NCI-H1417 treated with DMSO at 0.1 percent for 48 hours (cell line): ENCODE results near the gene COL4A2.

Experiments
- DNase-seq: peaks from one replicate; lab custom pipeline; 2025; lab: John Stamatoyannopoulos, UW

COL4A2 gene

DNA sequence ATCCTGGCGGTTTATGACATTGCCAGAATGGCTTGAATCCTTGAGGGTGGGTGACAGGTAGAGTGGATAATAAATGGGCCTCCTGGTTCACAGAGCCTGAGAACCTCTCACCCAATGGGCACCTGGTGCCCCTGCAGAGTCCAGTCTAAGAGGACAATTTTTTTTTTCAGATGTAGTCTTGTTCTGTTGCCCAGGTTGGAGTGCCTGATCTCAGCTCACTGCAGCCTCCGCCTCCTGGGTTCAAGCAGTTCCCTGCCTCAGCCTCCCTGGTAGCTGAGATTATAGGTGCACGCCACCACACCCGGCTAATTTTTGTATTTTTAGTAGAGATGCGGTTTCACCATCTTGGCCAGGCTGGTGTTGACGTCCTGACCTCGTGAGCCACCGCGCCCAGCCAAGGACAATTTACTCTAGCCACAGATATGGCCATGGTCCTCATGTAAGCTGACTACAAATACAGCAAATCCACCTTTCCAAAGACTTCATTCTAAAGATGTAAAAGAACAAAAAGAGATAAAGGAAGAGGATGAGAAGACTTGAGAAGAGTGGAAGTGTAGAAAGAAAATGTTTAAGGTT is 33.0 kb downstream of the COL4A2 start:
- no peak for DNase-seq

DNA sequence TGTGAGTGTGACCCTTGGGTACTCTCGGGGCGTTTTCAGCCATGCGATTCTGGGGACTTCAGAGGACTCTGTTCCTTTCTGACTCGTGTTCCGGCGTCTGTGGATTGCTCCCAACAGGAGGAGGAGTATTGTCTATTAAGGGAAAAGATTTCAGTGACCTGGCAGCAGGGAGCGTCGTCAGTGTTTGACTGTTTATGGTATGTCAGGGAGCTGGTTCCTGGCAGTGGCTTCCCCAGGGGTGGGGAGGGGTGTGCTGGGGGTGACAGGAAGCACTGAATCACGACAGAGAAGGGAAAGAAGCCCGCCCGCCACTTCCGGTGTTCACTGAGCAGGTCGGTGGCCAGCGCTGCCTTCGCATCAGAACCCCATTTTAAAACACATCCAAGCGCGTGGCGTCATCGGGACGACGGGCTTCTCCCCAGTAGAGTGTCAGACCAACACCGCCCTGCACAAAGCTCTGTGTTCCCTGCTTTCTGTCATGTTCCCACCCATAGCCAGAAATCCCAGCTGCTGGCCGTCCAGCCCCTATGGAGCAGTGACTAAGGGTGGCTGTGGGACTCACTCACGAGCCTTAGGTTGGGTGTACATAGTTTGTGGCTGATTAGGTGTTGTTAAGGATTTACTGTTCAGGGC is 33.8 kb downstream of the COL4A2 start:
- no peak for DNase-seq

DNA sequence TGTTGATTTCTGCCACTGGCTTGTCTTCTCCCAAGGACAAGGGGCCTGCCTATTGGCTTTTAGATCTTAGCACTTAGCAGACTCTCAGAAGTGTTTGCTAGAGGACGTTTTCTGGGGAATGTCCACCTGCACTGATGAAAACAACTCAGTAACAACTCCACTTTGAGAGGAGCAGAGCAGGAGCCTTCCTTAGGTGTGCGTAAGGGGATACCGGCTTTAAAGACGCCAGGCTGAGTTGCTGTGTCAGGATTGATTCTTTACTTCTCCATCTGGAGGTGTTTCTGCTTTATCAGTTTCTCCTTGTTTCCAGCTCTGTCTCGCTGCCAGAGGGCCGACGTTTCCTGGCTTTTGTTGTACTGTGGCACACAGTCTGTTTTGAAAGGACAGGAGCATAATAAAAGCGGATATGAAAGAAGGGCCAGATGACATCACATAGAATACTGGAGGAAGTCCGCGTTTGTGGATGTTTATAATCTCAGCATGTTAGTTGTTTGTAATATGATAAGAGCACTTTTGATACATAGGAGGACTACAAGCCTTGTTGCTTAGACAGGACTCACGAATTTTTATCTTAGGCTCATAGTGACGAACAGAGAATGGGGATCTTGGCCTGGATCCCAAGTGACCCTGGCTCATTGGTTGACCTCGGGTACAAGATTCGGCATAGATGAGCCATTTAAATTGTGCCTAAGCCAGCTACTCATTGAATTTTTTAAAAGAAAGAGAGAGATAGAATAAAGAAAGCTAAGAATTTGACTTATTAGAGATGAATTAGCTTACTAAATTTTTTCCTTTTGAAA is 34.6 kb downstream of the COL4A2 start:
- DNase-seq, result no peak

DNA sequence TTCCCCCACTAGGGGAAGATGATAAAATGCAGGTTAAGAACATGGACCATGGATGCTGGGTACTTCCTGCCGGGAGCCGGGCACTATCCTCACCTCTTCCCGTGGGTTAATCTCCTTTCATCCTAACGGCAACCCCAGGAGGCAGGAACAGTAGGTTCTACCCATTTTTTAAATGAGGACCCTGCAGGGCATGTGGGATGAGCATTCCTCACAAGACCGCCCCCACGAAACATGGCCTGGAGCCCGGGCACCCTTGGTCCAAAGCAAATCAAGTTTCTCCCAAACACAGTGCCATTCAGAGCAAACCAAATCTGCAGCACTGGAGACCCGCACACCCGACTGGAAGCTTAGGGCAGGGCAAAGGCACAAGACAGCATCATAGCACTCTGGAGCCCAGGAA is 35.4 kb downstream of the COL4A2 start:
- DNase-seq, result no peak

DNA sequence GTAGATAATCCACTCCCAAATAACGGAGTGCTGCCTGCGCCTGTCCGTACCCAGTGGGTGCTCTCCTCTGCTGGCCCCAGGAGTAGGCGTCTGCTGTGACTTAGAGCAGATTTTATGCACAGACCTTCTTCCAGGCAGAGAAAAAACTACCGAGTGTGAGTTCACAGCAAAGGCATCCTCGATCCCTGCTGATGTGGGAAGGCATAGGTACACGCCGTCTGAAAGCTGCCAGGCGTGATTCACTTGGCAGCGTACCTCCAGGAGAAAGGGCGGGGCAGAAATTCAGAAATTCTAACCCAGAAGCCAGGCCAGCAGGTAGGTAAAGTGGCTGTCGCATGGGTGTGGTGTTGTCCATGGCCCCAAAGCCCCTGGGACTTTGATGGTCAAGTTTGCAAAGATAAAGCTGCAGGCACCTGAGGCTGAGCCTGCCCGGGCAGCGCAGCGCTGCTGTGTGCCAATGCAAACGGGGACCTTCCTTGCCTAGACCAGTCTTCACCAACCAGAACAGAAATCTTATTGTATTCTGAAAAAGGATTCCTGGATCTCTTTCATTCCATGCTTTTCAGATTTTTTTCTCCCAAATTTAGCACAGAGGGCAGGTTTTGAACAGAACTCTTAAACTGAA is 36.3 kb downstream of the COL4A2 start:
- DNase-seq, result no peak

DNA sequence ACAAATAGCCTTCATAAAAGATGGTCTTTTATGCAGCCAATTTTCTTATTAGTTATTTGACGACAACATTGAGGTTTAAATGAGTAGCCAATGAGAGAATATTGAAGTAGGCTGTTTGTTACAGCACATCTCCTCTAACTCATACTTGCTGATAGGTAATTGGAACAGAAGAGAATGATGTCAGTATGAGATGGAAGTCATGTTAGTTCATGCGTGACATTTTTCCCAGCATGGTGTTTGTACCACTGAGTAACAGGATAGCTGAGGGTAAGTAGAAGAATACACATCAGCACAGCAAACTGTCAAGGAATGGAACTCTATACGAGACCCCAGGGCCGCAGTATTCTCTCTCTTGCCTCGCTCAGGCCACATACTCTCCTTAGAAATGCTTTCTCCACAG is 37.2 kb downstream of the COL4A2 start:
- DNase-seq, result no peak

DNA sequence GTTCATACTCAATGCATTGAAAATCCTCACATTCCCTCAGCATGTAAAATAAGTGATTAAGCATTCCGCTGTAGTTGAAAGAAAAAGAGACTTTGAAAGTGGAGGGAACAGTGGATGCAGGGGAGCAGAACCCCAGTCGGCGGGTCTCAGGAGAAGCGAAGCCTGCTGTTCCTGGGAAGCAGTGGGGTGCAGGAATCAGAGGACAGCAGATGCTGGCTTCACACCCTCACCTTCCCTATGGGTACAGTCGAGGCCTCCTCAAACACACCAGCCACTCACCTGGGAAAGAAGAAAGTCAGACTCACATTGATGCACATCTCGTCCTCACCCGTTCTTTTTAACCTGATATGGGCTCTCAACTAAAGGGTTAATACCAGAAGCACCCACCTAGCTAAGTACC is 38.2 kb downstream of the COL4A2 start:
- DNase-seq, result no peak

DNA sequence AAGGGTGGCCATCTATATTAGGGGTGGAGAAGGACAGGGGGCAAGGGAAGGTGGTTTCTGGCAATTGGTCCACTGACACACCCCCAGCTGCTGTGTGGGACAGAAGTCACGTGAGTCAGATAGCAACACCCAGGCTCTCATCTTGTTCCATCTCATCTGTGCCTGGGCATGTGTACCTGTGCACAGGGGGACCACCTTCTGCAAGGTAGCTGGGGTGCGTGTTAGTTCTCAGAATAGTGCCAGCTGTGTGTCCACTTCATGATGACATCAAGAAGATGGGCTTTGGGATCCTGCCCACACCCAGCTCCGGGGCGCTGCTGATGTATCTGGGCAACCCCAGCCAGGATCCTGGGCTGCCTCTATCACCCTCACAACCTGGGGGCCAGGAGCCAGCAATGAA is 38.6 kb downstream of the COL4A2 start:
- no peak for DNase-seq

DNA sequence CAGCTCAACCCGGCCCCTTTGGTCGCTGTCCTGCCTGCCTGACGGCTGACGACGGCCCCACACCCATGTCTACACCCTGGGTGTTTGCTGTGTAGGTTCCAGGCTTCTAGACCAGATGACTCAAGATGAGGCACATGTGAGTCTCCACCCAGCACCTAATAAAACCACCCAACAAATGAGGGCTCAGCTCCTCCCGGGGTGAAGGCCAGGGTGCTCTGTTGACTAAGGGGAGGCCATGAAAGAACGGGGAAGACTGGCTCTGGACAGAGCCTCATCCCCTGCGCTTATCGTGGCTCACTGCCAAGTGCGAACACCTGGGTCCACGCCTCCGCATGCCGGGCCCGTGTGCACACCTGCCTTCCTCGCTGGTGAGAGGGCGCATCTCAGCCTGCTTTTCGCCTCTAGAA is 39.6 kb downstream of the COL4A2 start:
- DNase-seq, result no peak

DNA sequence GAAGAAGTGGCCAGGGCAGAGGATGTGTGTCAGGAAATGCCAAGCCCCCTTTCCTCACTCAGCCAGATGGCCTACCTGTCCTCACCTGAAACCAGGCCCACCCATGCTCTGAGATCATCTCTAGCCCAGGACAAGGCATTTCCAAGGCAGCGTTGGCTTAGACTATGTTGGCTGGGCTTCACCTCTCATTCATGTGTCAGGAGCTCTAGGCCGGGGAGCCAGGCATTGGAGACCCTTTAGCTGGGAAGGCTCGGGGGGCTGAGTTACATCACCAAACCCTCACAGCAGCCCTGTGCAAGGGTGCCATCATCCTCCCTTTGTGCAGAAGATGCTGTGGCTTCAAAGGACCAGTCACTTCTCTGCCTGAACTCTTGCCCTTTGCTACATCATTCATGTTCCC is 40.0 kb downstream of the COL4A2 start:
- no peak for DNase-seq

DNA sequence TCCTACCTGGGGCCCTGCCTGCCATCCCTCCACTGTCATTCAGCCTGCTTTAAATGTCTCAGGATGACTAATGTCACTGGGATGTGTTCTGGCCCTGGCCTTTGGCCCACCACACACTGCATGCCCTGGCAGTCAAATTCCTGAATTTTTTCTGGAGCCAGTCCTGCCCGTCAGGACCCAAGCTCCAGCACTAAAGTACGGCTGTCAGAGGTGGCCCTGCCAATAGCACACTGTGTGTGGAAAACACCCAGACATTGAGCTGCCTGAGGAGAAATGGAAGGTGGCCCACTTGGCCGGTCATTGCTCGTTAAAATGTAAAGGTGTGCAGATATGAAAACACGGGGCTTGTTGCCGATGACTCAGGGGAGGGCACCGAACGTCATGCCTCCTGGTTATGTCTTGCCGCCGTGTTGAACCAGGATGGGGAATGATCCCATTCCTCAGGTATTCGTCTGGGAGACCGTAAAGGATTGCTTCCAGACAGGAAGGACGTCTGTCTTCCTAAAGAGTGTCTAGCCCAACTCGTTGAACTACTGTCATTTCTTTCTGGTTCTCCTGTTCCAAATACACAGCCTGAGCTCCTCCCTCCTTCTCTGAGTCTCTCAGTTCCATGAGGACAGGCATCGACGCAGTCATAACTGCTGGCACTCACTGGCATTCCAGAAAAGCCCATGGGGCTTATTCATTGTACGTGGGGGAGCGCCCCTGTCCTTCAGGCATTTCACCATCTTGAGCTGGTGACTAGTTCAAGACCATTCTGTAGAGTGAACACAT is 40.6 kb downstream of the COL4A2 start:
- no peak for DNase-seq

DNA sequence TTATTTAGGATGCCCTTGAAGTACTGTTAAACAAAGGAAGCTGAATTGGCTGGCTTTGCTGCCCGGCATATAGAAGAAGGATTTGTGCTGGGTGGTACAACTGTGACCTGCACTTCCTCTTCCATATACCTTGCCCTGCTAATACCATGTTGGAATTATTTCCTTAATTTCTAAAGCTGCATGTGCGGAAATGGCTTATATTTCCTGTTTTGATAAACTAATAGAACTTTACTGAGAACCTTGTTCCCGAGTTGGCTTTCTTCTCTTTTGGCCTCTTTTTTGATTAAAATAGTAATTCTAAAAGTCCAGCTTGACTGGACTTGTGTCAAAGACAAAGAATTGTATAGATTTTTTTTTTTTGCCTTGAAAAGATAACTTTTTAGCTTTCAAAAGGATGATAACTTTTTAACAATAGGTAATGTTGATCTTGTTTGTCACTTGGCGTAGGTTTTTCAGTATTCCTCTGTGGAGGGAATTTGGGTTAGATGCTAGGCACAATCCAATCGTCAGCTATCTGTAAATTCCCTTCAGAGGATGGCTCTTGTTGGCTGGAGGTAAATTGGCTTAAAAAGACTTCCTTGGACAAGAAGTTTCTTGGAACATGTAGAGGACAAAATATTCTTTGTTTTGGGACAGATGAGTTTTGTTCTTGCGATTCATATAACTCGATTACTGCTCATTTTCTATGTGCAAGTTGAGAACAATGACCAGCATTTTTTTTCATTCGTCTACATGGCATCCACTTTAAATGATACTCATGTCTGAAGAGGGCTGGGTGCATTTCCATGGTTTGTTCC is 41.4 kb downstream of the COL4A2 start:
- DNase-seq, result no peak

DNA sequence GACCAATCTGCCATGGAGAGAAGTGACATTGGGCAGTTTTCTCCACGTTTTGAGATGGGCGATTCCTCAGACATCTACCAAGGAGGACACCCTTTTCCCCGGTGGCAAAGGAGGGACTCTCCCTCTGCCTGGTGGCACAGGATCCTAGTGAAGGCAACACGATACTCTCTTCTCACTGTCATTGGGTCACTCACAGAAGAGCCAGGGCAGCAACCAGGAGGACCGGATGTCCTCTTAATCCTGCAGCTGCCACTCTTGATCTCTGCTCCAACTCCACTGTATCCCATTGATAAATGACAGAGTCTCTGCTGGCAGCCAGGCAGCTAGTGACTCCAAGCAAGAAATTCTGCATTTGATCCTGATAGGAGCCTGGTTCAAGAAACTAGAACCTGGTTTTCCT is 42.2 kb downstream of the COL4A2 start:
- no peak for DNase-seq

DNA sequence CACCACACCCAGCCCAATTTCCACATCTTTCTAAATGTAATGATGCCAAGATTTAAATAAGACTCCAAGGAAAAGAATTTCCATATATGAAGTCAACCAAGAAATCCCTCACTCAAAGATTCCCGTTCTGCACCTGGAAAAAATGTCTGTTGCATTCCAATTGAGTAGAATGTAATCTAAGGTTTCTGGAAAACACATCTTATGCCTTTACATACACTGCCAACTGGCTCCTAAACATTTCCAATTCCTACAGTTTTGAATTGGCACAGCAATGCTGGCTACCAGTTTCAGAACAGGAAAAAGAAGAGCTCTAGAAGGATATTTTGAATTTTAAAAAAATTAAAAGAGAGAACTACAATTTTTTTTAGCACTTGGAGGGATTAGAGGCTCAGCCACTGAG is 43.0 kb downstream of the COL4A2 start:
- no peak for DNase-seq

DNA sequence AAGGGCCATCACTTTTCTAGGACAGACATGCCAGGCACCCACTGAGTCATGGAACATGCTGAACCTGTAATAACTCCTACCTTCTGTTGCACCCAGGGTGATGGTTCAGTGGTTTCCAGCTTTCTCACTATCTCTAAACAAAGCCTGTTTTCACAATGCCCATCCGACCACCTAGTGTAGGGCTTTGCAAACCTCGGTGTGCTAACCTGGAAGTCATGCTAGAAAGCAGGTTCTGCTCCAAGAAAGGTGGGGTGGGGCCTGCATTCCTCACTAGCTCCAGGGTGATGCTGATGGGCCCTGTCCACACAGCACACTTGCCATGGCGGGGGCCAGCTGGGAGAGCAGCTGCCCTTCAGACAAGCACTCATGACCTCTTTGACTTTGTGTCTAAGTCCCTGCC is 43.4 kb downstream of the COL4A2 start:
- DNase-seq, result no peak

DNA sequence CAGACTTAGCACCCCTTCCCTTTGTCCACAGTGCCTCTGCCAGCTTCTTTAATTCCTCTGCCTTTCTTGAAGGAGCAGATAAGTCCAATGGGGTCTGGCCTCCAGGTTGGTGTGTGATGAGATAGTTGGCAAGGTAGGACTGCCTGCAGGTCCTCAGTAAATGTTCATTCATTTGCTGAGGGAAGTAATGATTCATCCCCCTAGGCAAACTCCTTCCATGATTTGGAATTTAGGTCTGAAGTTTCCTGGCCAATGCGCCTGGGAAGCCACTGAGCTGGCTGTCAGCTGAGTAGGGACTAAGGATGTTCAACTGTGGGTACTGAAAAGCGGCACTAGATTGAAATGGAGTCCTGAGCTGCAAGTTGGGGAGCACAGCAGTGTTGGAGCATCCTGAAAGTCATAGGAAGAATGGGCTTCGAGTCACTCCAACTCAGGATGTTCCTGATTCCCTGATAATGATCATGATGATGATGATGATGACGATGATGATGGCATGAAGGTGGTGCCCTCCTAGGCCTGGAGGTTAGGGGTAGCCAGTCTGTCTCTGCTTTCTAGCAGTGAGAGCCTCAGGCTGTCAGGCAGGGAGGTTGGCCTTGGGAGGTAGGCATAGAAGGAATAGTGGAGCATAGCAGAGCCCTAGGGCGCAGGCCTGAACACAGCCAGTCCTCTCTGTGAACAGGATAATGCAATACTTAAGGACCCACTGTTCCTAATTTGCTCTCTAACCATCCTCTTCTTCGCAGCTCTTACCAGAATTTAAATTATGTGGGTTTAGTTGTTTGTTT is 44.7 kb downstream of the COL4A2 start:
- no peak for DNase-seq

DNA sequence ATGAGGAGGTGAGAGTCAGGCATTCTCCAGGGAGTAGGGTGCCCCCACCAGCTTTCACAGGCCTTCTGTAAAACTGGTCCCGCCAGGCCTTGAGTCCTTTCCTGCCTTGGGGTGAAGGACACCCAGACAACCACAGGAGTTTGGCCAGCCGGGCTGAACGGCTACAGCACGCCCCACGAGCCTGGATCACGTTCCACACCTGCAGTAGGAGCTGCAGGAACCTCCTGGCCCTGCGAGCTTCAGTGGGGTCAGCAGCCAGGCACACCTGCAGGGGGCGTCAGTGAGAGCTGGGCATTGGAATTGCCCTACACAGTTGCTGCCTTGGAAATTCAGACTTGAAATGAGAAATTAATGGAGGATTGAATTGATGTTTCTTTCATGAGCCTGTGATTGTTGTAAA is 45.7 kb downstream of the COL4A2 start:
- no peak for DNase-seq

DNA sequence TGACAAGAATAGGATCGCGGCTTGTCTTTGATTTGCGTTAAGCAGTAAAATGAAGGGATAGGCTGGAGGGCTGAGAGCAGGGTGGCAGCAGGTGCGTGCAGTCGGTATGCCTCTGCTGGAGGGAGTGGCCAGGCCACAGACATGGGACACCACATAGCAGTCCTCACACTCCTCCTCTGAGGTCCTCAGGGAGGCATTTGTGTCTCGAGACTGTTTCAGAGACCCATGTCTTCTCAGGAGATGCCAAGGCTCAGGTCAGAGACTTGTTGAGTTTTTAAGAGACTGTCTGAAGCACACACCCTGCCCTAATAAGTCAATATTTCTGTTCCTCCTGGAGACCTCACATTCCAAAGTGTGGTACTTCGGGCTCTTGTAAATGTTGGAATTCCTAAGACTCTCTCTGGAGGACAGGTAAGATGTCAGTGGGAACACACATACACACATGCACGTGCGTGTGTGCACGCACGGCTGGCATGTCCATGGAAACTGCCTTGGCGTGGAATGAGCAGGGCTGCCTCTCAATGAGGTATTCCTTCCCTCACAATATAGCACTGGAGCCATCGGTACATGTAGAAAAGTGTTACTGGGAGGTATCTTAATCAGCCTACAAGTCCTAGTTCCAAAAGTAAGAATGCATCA is 46.4 kb downstream of the COL4A2 start:
- no peak for DNase-seq

DNA sequence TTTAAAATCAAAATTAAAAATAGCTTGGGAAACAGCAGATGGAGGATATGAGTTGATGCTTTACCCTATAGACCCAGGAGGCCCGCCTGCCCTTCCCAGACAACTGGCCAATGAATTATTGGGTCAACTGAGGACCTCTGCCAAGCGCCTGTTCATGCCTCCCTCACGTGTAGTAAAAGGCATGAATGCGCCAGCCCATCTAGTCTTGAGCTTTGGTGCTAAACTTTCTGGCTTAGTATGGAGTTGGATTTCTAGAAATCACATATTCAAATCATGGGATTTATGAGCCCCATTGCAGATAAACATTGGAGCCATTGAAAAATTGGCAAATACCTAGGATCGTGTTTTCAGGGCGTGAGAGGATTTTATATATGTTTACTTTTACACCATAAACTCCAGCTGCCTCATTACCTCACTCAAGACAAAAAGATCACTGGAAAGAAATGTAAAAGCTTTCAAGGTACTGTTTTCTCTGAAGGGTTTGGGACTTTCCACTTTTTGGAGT is 47.1 kb downstream of the COL4A2 start:
- DNase-seq, result no peak
